GM12865 (cell line): ENCODE measurements around the gene CLCN5.

Experiments used
- DNase-seq: peaks from one replicate; pipeline ENCODE4 v3.0.0; 2010; ENCODE audit warnings: low read depth
- H3K4me3 ChIP-seq: 2 replicates; pipeline ENCODE4 v1.5.1; 2011; ENCODE audit warnings: mild to moderate bottlenecking, low read depth, low read length, control low read depth
- TF ChIP-seq, protein P1 (sequence below): IDR thresholded peaks from 2 replicates; pipeline ENCODE4 v1.5.1; 2011; ENCODE audit warnings: low read length, control low read depth, low read depth, inconsistent platforms; ENCODE audit not compliant: insufficient read depth; ENCODE audit errors: missing control alignments

Gene CLCN5

DNA sequence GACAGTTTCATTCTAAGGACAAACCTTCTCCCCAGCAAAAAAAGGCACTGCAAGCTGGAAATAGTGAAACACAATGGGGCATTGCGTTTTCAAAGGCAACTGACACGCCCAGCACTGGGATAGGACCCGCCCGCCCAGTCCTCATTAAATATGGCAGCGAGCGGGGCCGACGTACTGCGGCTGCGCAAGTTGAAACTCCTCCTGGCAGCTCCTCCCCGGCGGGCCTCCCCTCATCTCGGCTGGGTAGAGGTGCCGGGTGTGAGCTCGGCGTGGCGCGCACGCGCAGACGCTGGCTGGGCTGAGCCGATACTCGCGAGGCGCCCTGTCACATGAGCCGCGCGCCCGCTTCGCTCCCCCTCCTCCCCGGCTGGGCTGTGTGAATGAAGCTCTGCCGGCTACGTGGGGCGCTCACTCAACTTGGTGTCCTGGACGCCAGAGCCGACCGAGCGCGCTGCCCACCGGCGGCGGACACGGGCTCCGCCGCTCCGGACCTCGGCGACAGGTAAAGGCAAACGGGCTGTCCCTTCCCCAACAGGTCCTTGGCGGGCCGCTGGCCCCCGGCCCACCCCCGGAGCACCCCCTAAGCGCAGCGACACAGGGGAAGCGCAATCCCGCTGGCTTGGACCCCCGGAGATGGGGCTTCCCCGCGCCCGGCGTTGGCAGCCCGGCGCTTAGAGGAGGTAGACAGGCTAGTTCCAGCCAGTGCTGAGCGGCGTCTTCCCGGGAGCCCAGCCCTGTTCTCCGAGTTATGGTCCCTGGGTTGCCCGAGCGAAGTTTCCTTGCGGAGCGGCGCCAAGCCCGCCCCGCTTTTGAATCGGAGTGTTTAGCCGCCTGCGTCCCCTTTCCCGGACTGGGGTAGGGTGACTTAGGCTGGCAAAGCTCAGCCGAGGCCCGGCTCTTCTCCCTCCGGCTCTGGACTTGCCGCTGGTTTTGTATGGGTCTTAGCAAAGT, at the start of gene CLCN5:
Gene CLCN5, plus strand, starts transcription at position 306 of the 951 bp plus-strand sequence. CDS start 2,703 bp downstream, outside the sequence.
- DNase-seq: peak; percentile 96
- TF ChIP-seq, protein P1, sequence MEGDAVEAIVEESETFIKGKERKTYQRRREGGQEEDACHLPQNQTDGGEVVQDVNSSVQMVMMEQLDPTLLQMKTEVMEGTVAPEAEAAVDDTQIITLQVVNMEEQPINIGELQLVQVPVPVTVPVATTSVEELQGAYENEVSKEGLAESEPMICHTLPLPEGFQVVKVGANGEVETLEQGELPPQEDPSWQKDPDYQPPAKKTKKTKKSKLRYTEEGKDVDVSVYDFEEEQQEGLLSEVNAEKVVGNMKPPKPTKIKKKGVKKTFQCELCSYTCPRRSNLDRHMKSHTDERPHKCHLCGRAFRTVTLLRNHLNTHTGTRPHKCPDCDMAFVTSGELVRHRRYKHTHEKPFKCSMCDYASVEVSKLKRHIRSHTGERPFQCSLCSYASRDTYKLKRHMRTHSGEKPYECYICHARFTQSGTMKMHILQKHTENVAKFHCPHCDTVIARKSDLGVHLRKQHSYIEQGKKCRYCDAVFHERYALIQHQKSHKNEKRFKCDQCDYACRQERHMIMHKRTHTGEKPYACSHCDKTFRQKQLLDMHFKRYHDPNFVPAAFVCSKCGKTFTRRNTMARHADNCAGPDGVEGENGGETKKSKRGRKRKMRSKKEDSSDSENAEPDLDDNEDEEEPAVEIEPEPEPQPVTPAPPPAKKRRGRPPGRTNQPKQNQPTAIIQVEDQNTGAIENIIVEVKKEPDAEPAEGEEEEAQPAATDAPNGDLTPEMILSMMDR: no peak
- peak within 1 kb of the TSS; percentile 63 for H3K4me3 ChIP-seq

- no peak overlapping the region for H3K4me3 ChIP-seq
- DNase-seq: peak; percentile 46
These were observed 45.6 kb upstream of the CLCN5 start for GRCh38 chrX:49876750-49877149.

GRCh38 chrX:49877397-49878101, 44.8 kb upstream of the CLCN5 start:
- no peak overlapping the region for H3K4me3 ChIP-seq
- no peak for DNase-seq
- TF ChIP-seq, protein P1: no peak

More at GRCh38 chrX:49876750-49877149, 45.6 kb upstream of the CLCN5 start:
- TF ChIP-seq, protein P1: peak; percentile 27

GRCh38 chrX:49878128-49878833, 44.1 kb upstream of the CLCN5 start:
- DNase-seq: no peak
- H3K4me3 ChIP-seq: peak overlapping the region; percentile 54
- TF ChIP-seq, protein P1: no peak

DNA sequence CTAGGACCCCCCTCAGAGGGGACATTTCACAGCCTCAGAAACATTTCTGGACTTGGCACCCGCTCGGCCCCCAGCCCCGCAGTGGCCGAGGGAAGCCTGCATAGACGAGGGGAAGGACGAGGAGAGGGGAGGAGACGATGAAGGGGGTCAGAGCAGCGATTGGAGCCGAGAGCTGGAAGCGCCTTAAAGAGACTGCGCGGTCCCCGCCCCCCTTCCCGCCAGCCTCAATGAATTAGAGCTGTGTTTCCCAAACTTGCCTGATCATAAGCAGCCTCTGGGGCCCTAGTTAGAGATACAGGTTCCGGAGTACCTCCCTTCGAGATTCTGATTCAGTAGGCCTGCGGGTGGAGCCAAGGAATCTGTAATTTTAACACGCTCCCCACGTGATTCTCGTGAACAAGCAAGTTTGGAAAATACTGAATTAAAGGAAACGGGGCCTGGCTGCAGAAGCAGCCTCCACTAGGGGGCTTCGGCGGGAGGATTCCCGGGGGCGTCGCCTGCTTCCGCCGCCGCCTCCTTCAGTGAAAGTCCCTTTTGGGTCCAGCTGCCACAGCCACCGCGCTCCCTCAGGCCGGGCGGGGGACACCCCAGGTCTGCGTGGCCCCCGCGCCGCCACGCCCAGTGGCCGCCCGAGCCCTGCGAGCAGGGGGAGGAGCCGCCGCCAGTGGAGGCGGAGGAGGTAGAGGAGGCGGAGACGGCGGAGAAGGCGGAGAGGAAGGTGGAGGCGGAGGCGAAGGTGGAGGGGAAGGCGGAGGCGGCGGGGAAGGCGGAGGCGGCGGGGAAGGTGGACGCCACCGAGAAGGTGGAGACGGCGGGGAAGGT, 43.4 kb upstream of the CLCN5 start, which contains the start of gene USP27X:
Gene USP27X, plus strand, starts transcription at position 651 of the 822 bp plus-strand sequence. CDS start 824 bp downstream, outside the sequence.
- DNase-seq: peak; percentile 88
- peak within 1 kb of the TSS; percentile 55 for H3K4me3 ChIP-seq
- TF ChIP-seq, protein P1: peak; percentile 40

DNA sequence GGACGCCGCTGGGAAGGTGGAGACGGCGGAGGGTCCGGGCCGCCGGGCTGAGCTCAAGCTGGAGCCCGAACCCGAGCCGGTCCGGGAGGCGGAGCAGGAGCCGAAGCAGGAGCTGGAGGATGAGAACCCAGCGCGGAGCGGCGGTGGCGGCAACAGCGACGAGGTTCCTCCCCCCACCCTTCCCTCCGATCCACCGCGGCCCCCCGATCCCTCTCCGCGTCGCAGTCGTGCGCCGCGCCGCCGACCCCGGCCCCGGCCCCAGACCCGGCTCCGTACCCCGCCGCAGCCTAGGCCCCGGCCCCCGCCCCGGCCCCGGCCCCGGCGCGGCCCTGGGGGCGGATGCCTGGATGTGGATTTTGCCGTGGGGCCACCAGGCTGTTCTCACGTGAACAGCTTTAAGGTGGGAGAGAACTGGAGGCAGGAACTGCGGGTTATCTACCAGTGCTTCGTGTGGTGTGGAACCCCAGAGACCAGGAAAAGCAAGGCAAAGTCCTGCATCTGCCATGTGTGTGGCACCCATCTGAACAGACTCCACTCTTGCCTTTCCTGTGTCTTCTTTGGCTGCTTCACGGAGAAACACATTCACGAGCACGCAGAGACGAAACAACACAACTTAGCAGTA, 42.6 kb upstream of the CLCN5 start:
- peak overlapping the region; percentile 55 for H3K4me3 ChIP-seq
- peak; percentile 3 for DNase-seq
- TF ChIP-seq, protein P1: no peak
